ENCODE measurements around the gene RRBP1. TPM values are rescaled to one million over a fixed set of nuclear protein-coding genes. Genes with fewer than 3 reads are reported as not detected.
A peak's percentile ranks its signal among the peaks of the same experiment; 100 is the strongest.

RRBP1 gene
- total RNA-seq, 2 donors from 2014 or later: 112 to 148 TPM

- H3K27ac ChIP-seq: peak overlapping the region; percentile 35 to 37
- H3K4me1 ChIP-seq (replicated peaks): no peaks in the 10 kb centered on the region
- H3K27me3 ChIP-seq (replicated peaks; ENCODE audit: insufficient read depth): no peaks in the 10 kb centered on the region
- no peak for TF ChIP-seq CTCF (IDR thresholded peaks at IDR 0.05)
- TF ChIP-seq POLR2AphosphoS5 (IDR thresholded peaks at IDR 0.05): no peak
- no peak for TF ChIP-seq POLR2A (IDR thresholded peaks at IDR 0.05)
- H3K4me3 ChIP-seq: no peak overlapping the region
- H3K36me3 ChIP-seq: peaks cover 7 to 35% of the 10 kb centered on the region in 2 donors
- WGBS: 71% methylated on average over 18 of the region's 18 CpGs
- DNase-seq (ENCODE audit: low spot score): no peak
- H3K9me3 ChIP-seq: no peaks in the 10 kb centered on the region
- intact Hi-C loops (cut with DNase I): no loop called here
Observed at GRCh38 chr20:17633850-17634500, 48.1 kb downstream of the RRBP1 start.

- Histone ChIP-seq H3K36me3 (peaks cover 7 to 34% of the 10 kb centered on the region in 2 donors), H3K27me3 (replicated peaks; ENCODE audit: insufficient read depth) (no peaks in the 10 kb centered on the region), H3K27ac (no peak overlapping the region), H3K4me1 (replicated peaks) (no peaks in the 10 kb centered on the region), H3K9me3 (no peaks in the 10 kb centered on the region), H3K4me3 (no peak overlapping the region)
- TF ChIP-seq CTCF (IDR thresholded peaks at IDR 0.05) (no peak), POLR2A (IDR thresholded peaks at IDR 0.05) (no peak), POLR2AphosphoS5 (IDR thresholded peaks at IDR 0.05) (no peak)
- DNase-seq (ENCODE audit: low spot score): no peak
- intact Hi-C loops (cut with DNase I): no loop called here
- WGBS: 96% methylated on average over 13 of the region's 13 CpGs
Observed at GRCh38 chr20:17633221-17633849, 48.7 kb downstream of the RRBP1 start.

GRCh38 chr20:17631576-17632319 is 50.3 kb downstream of the RRBP1 start:
- H3K27me3 ChIP-seq (replicated peaks; ENCODE audit: insufficient read depth): no peaks in the 10 kb centered on the region
- no peaks in the 10 kb centered on the region for H3K9me3 ChIP-seq
- DNase-seq (ENCODE audit: low spot score): no peak
- TF ChIP-seq CTCF (IDR thresholded peaks at IDR 0.05) (no peak), POLR2AphosphoS5 (IDR thresholded peaks at IDR 0.05) (no peak), POLR2A (IDR thresholded peaks at IDR 0.05) (no peak)
- intact Hi-C loops (cut with DNase I): no loop called here
- 88% methylated on average over 8 of the region's 9 CpGs for WGBS
- no peak overlapping the region for H3K4me3 ChIP-seq
- H3K4me1 ChIP-seq (replicated peaks): no peaks in the 10 kb centered on the region
- H3K27ac ChIP-seq: no peak overlapping the region
- peaks cover 7 to 34% of the 10 kb centered on the region in 2 donors for H3K36me3 ChIP-seq

GRCh38 chr20:17630806-17631195 is 51.2 kb downstream of the RRBP1 start:
- Histone ChIP-seq H3K27me3 (replicated peaks; ENCODE audit: insufficient read depth) (no peaks in the 10 kb centered on the region), H3K4me1 (replicated peaks) (no peaks in the 10 kb centered on the region), H3K4me3 (no peak overlapping the region), H3K27ac (no peak overlapping the region), H3K9me3 (no peaks in the 10 kb centered on the region), H3K36me3 (peaks cover 7 to 28% of the 10 kb centered on the region in 2 donors)
- 92% methylated on average over 6 of the region's 6 CpGs for WGBS
- DNase-seq (ENCODE audit: low spot score): no peak
- intact Hi-C loops (cut with DNase I): no loop called here
- TF ChIP-seq POLR2A (IDR thresholded peaks at IDR 0.05) (no peak), POLR2AphosphoS5 (IDR thresholded peaks at IDR 0.05) (no peak), CTCF (IDR thresholded peaks at IDR 0.05) (no peak)
